K562 (cell line): Measurements from ENCODE around the gene MYCN. TPM values are rescaled to one million over a fixed set of nuclear protein-coding genes. Genes with fewer than 3 reads are reported as not detected.

Experiments used
- polyA plus RNA-seq, 8 experiments: library from polyadenylated mRNA; depleted of rRNA in 4 of 8; stranded (reverse) in 5 of 8; unstranded in 3 of 8; fragments of >200 nt; fragmentation: Nextera tagmentation in 2 of 8; fragmentation: Illumina TruSeq in 1 of 8; extraction: Ambion mirVana in 2 of 8; extraction: Trizol in 1 of 8; gene quantifications; 2 replicates each; pipeline versions ENCODE4 v1.2.1 to v1.2.3, GENCODE V29; 2011 to 2014; ENCODE audit warnings: inconsistent platforms in 1 of 8, missing spikeins in 1 of 8
- total RNA-seq, 7 experiments: library from RNA; depleted of rRNA in 6 of 7; stranded (reverse); fragments of >200 nt in 6 of 7; fragmentation: Illumina TruSeq in 2 of 7; extraction: Trizol in 2 of 7; gene quantifications; 2 replicates each; pipeline versions ENCODE4 v1.2.1 to v1.2.3, GENCODE V29; 2011 to 2021; ENCODE audit warnings: low replicate concordance in 1 of 7
- TF ChIP-seq, protein P1 (sequence below): fragments of 450-650 bp; formaldehyde crosslinking; IDR thresholded peaks from 2 replicates; pipeline ENCODE4 v1.4.0; 2020; ENCODE audit warnings: mild to moderate bottlenecking, moderate library complexity
- TF ChIP-seq, protein P2 (sequence below): sonication (generic); formaldehyde crosslinking; IDR thresholded peaks from 2 replicates; pipeline ENCODE4 v1.9.0; 2022; ENCODE audit warnings: mild to moderate bottlenecking, missing genetic modification reagents
- TF ChIP-seq, protein P3 (sequence below): fragments of 250-450 bp; sonication (Bioruptor Pico); IDR thresholded peaks from 2 replicates; pipeline ENCODE4 v1.5.0; 2022; ENCODE audit warnings: mild to moderate bottlenecking

MYCN gene
- total and polyA plus RNA-seq, 9 of the 15 experiments (the other 6 are each of a cell fraction or from before 2014, with no cell fraction given) = not detected

DNA sequence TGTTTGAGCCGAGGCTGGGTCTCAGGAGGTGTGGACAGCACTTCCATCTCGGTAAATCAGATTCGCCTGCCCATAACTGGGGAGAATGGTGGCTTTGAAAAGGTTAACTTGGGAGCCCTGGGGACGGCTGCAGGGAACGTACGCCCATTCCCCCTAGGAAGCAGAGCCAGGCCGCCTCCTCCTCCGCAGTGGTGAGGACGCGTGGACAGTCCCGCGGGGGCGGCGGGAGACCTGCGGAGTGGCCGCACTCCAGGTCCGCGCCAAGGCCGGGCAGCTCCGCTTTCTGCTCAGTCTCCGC is 845 bp upstream of the MYCN start (continued):
- TF ChIP-seq, protein P1, sequence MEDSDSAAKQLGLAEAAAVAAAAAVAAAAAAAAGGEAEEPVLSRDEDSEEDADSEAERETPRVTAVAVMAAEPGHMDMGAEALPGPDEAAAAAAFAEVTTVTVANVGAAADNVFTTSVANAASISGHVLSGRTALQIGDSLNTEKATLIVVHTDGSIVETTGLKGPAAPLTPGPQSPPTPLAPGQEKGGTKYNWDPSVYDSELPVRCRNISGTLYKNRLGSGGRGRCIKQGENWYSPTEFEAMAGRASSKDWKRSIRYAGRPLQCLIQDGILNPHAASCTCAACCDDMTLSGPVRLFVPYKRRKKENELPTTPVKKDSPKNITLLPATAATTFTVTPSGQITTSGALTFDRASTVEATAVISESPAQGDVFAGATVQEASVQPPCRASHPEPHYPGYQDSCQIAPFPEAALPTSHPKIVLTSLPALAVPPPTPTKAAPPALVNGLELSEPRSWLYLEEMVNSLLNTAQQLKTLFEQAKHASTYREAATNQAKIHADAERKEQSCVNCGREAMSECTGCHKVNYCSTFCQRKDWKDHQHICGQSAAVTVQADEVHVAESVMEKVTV (CRISPR knock-in tag) = 0 out of 2 replicates have a peak, but pooled peaks have one; percentile 47
- TF ChIP-seq, protein P2, sequence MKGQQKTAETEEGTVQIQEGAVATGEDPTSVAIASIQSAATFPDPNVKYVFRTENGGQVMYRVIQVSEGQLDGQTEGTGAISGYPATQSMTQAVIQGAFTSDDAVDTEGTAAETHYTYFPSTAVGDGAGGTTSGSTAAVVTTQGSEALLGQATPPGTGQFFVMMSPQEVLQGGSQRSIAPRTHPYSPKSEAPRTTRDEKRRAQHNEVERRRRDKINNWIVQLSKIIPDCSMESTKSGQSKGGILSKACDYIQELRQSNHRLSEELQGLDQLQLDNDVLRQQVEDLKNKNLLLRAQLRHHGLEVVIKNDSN (CRISPR knock-in tag) = no peak
- TF ChIP-seq, protein P3, sequence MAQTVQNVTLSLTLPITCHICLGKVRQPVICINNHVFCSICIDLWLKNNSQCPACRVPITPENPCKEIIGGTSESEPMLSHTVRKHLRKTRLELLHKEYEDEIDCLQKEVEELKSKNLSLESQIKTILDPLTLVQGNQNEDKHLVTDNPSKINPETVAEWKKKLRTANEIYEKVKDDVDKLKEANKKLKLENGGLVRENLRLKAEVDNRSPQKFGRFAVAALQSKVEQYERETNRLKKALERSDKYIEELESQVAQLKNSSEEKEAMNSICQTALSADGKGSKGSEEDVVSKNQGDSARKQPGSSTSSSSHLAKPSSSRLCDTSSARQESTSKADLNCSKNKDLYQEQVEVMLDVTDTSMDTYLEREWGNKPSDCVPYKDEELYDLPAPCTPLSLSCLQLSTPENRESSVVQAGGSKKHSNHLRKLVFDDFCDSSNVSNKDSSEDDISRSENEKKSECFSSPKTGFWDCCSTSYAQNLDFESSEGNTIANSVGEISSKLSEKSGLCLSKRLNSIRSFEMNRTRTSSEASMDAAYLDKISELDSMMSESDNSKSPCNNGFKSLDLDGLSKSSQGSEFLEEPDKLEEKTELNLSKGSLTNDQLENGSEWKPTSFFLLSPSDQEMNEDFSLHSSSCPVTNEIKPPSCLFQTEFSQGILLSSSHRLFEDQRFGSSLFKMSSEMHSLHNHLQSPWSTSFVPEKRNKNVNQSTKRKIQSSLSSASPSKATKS (CRISPR knock-in tag) = no peak
